PC-3 (cell line): ENCODE measurements around the gene MTCL1. TPM values are rescaled to one million over a fixed set of nuclear protein-coding genes. Genes with fewer than 3 reads are reported as not detected.
A peak's percentile ranks its signal among the peaks of the same experiment; 100 is the strongest.

Source experiments
- ATAC-seq: fragments of 200-7000 bp; cut with Tn5 transposase; 2 replicates; pipeline ENCODE4 v1.9.1; 2020; ENCODE audit warnings: mild to moderate bottlenecking, moderate library complexity
- BruUV-seq: library from RNA; stranded (reverse); fragments of 400-500 nt; replicated peaks from 2 replicates; lab custom pipeline; 2021; lab: Mats Ljungman, UMichigan
- CTCF ChIA-PET: fragments of 300-600 bp; sonication (Branson Sonifier 250); formaldehyde crosslinking; loops from one replicate; lab custom pipeline; 2022; ENCODE audit warnings: antibody characterized with exemption; lab: Charles Lee
- POLR2A ChIA-PET: fragments of 300-600 bp; sonication (Branson Sonifier 250); formaldehyde crosslinking; loops from one replicate; lab custom pipeline; 2022; ENCODE audit warnings: antibody characterized with exemption; ENCODE audit not compliant: unreplicated experiment; lab: Charles Lee
- DNase-seq: peaks from one replicate; pipeline ENCODE4 v3.0.0-alpha.2; 2015
- H2AFZ ChIP-seq: fragments of 300-600 bp; sonication (generic); 2 replicates; pipeline ENCODE4 v1.6.0; 2016; ENCODE audit warnings: antibody characterized with exemption, low read length
- H3F3A ChIP-seq: fragments of 300-600 bp; sonication (generic); one replicate; pipeline ENCODE4 v1.6.0; 2017; ENCODE audit warnings: antibody characterized with exemption, low read length, control low read depth, mild to moderate bottlenecking; ENCODE audit not compliant: unreplicated experiment
- H3K27ac ChIP-seq: fragments of 300-600 bp; sonication (generic); 2 replicates; pipeline ENCODE4 v1.5.1; 2016; ENCODE audit warnings: mild to moderate bottlenecking, low read length
- H3K27me3 ChIP-seq: fragments of 300-600 bp; sonication (generic); 2 replicates; pipeline ENCODE4 v1.6.1; 2016; ENCODE audit warnings: low read length, mixed read lengths
- H3K36me3 ChIP-seq: fragments of 300-600 bp; sonication (generic); 2 replicates; pipeline ENCODE4 v1.6.1; 2016; ENCODE audit warnings: low read depth, mixed run types, low read length, mixed read lengths
- H3K4me1 ChIP-seq: fragments of 300-600 bp; sonication (generic); 2 replicates; pipeline ENCODE4 v1.5.1; 2016; ENCODE audit warnings: low read length; ENCODE audit not compliant: insufficient read depth
- H3K4me2 ChIP-seq: fragments of 300-600 bp; sonication (generic); 2 replicates; pipeline ENCODE4 v1.6.0; 2016; ENCODE audit warnings: low read length
- H3K4me3 ChIP-seq: fragments of 300-600 bp; sonication (generic); 2 replicates; pipeline ENCODE4 v1.5.1; 2016; ENCODE audit warnings: mild to moderate bottlenecking, low read length, mixed read lengths
- H3K79me2 ChIP-seq: fragments of 300-600 bp; sonication (generic); 2 replicates; pipeline ENCODE4 v1.6.1; 2017; ENCODE audit warnings: low read length, mixed read lengths
- H3K9ac ChIP-seq: fragments of 300-600 bp; sonication (generic); 2 replicates; pipeline ENCODE4 v1.6.0; 2016; ENCODE audit warnings: mild to moderate bottlenecking, low read length
- H3K9me2 ChIP-seq: fragments of 300-600 bp; sonication (generic); replicated peaks from 2 replicates; pipeline ENCODE4 v1.6.1; 2016; ENCODE audit warnings: mixed run types, low read length, mixed read lengths
- H3K9me3 ChIP-seq: fragments of 300-600 bp; sonication (generic); 2 replicates; pipeline ENCODE4 v1.6.1; 2016; ENCODE audit warnings: low read length, mixed read lengths
- H4K20me1 ChIP-seq: fragments of 300-600 bp; sonication (generic); 2 replicates; pipeline ENCODE4 v1.6.1; 2016; ENCODE audit warnings: low read length, mixed read lengths
- CTCF ChIP-seq: fragments of 300-600 bp; sonication (generic); conservative IDR thresholded peaks from 2 replicates; pipeline ENCODE4 v1.5.1; 2017; ENCODE audit warnings: antibody characterized with exemption, low read depth, mild to moderate bottlenecking, low read length
- EZH2 ChIP-seq: fragments of 300-600 bp; sonication (generic); IDR thresholded peaks from one replicate; pipeline ENCODE4 v1.6.1; 2017; ENCODE audit warnings: antibody characterized with exemption, mild to moderate bottlenecking, low read length; ENCODE audit not compliant: unreplicated experiment
- EZH2phosphoT487 ChIP-seq: fragments of 300-600 bp; sonication (generic); IDR thresholded peaks from 2 replicates; pipeline ENCODE4 v1.6.1; 2018; ENCODE audit warnings: mild to moderate bottlenecking, antibody characterized with exemption, low read length, borderline replicate concordance
- intact Hi-C: fragments of 100-400 bp; cut with micrococcal nuclease; formaldehyde crosslinking; loops from 2 replicates; pipeline ENCODE4 v1.9.0; 2023
- total RNA-seq: library from RNA; depleted of rRNA; stranded (reverse); fragments of >200 nt; gene quantifications from 2 replicates; pipeline ENCODE4 v1.2.3, GENCODE V29; 2014

The MTCL1 gene
- total RNA-seq, 1 experiment from 2014 or later, result 33.1 TPM

GRCh38 chr18:8685914-8686216, 19.5 kb upstream of the MTCL1 start:
- Histone ChIP-seq H2AFZ (no peak overlapping the region), H3K4me2 (0 out of 2 replicates have a peak overlapping the region, but pooled peaks have one; percentile 26), H3K4me1 (0 out of 2 replicates have a peak, but pooled peaks cover 5% of the 10 kb centered on the region), H3F3A (no peaks in the 10 kb centered on the region), H3K9ac (no peak overlapping the region), H3K9me2 (no peaks in the 10 kb centered on the region), H3K79me2 (no peaks in the 10 kb centered on the region), H3K27me3 (no peaks in the 10 kb centered on the region), H3K36me3 (no peaks in the 10 kb centered on the region), H3K27ac (no peak overlapping the region), H4K20me1 (no peaks in the 10 kb centered on the region), H3K9me3 (no peaks in the 10 kb centered on the region), H3K4me3 (no peak overlapping the region)
- DNase-seq, result no peak
- ChIA-PET POLR2A (no interaction called here), CTCF (no interaction called here)
- BruUV-seq, result no TSS peak
- intact Hi-C loops, result no loop called here
- TF ChIP-seq CTCF, result no peak
- no peak for TF ChIP-seq EZH2phosphoT487
- TF ChIP-seq EZH2, result no peak
- ATAC-seq, result no peak

- Histone ChIP-seq H2AFZ (no peak overlapping the region), H3K27ac (no peak overlapping the region), H3K4me3 (no peak overlapping the region), H3K9ac (no peak overlapping the region), H4K20me1 (no peaks in the 10 kb centered on the region), H3K9me3 (no peaks in the 10 kb centered on the region), H3K79me2 (no peaks in the 10 kb centered on the region), H3K36me3 (no peaks in the 10 kb centered on the region), H3F3A (no peaks in the 10 kb centered on the region), H3K4me2 (no peak overlapping the region), H3K9me2 (no peaks in the 10 kb centered on the region), H3K27me3 (no peaks in the 10 kb centered on the region), H3K4me1 (0 out of 2 replicates have a peak, but pooled peaks cover 5% of the 10 kb centered on the region)
- CTCF ChIA-PET, result no interaction called here
- TF ChIP-seq CTCF (no peak), EZH2phosphoT487 (no peak), EZH2 (no peak)
- intact Hi-C loops, result no loop called here
- no peak for DNase-seq
- no peak for ATAC-seq
- POLR2A ChIA-PET, result no interaction called here
- BruUV-seq, result no TSS peak
These were observed 18.7 kb upstream of the MTCL1 start for GRCh38 chr18:8686611-8687010.

GRCh38 chr18:8688216-8688800, 17.0 kb upstream of the MTCL1 start:
- DNase-seq (no peak), ATAC-seq (no peak)
- no peak for TF ChIP-seq EZH2phosphoT487
- no peak for TF ChIP-seq CTCF
- no peak for TF ChIP-seq EZH2
- H3K27me3 ChIP-seq, result no peaks in the 10 kb centered on the region
- CTCF ChIA-PET, result no interaction called here
- H3K79me2 ChIP-seq, result no peaks in the 10 kb centered on the region
- 0 out of 2 replicates have a peak, but pooled peaks cover 5% of the 10 kb centered on the region for H3K4me1 ChIP-seq
- no peak overlapping the region for H3K4me3 ChIP-seq
- POLR2A ChIA-PET, result no interaction called here
- no peak overlapping the region for H3K27ac ChIP-seq
- no peak overlapping the region for H3K4me2 ChIP-seq
- no peaks in the 10 kb centered on the region for H4K20me1 ChIP-seq
- H3K9me2 ChIP-seq, result no peaks in the 10 kb centered on the region
- no TSS peak for BruUV-seq
- intact Hi-C loops, result no loop called here
- no peak overlapping the region for H3K9ac ChIP-seq
- H3K9me3 ChIP-seq, result no peaks in the 10 kb centered on the region
- no peak overlapping the region for H2AFZ ChIP-seq
- H3F3A ChIP-seq, result no peaks in the 10 kb centered on the region
- H3K36me3 ChIP-seq, result no peaks in the 10 kb centered on the region
